Prostate gland (tissue), 2 donors: ENCODE measurements around the gene SLC11A1. TPM values are rescaled to one million over a fixed set of nuclear protein-coding genes. Genes with fewer than 3 reads are reported as not detected.

Experiments used
- DNase-seq: peaks from one replicate; pipeline ENCODE4 v3.0.0-alpha.2; 2019; ENCODE audit warnings: low spot score
- H3K27ac ChIP-seq, 2 donors: fragments of 200-600 bp; sonication (generic); 2 replicates each; pipeline ENCODE4 v1.5.1; 2017 to 2019
- H3K27me3 ChIP-seq: fragments of 200-600 bp; sonication (generic); replicated peaks from 2 replicates; pipeline ENCODE4 v1.5.1; 2019; ENCODE audit not compliant: insufficient read depth
- H3K36me3 ChIP-seq, 2 donors: fragments of 200-600 bp; sonication (generic); 1 replicate in 1 of 2; 2 replicates in 1 of 2; pipeline versions ENCODE4 v1.5.1 to v1.8.1; 2017 to 2019
- H3K4me1 ChIP-seq: fragments of 200-600 bp; sonication (generic); replicated peaks from 2 replicates; pipeline ENCODE4 v1.5.1; 2019
- H3K4me3 ChIP-seq, 2 donors: fragments of 200-600 bp; sonication (generic); 2 replicates each; pipeline ENCODE4 v1.5.1; 2017 to 2019
- H3K9me3 ChIP-seq: fragments of 200-600 bp; sonication (generic); 2 replicates; pipeline ENCODE4 v1.5.1; 2017
- CTCF ChIP-seq, 4 experiments: fragments of 200-600 bp in 2 of 4; fragments of 450-650 bp in 2 of 4; sonication (generic) in 2 of 4; IDR thresholded peaks; 1 replicate in 3 of 4; 2 replicates in 1 of 4; pipeline ENCODE4 v1.5.1; 2016 to 2019; ENCODE audit warnings: antibody characterized with exemption in 4 of 4, mild to moderate bottlenecking in 2 of 4, moderate library complexity in 2 of 4
- POLR2A ChIP-seq: fragments of 450-650 bp; IDR thresholded peaks from one replicate; pipeline ENCODE4 v1.6.1; 2016; ENCODE audit warnings: antibody characterized with exemption, mild to moderate bottlenecking
- POLR2AphosphoS5 ChIP-seq: sonication (generic); formaldehyde crosslinking; IDR thresholded peaks from one replicate; pipeline ENCODE4 v1.6.1; 2017; ENCODE audit warnings: antibody characterized with exemption
- WGBS: methylation state at CpG from one replicate; pipeline ENCODE4 v1.1.5; 2018; 5-methylcytosine and 5-hydroxymethylcytosine counted together
- intact Hi-C: fragments of 100-400 bp; cut with DNase I; formaldehyde crosslinking; loops from one replicate; pipeline ENCODE4 v1.14.2; 2022
- total RNA-seq, 2 donors: library from RNA; depleted of rRNA; stranded (reverse); fragments of >200 nt; gene quantifications; one replicate each; pipeline ENCODE4 v1.1.0, GENCODE V29; 2016

SLC11A1 gene
- total RNA-seq, 2 donors from 2014 or later: 10.8 to 11.4 TPM

GRCh38 chr2:218387369-218388194 lies 5.5 kb downstream of the SLC11A1 start:
- H3K4me1 ChIP-seq: no peaks in the 10 kb centered on the region
- H3K9me3 ChIP-seq: no peaks in the 10 kb centered on the region
- H3K27me3 ChIP-seq: no peaks in the 10 kb centered on the region
- no peak for DNase-seq
- H3K36me3 ChIP-seq: no peaks in the 10 kb centered on the region
- 17% methylated on average over 38 of the region's 38 CpGs for WGBS
- no peak overlapping the region for H3K27ac ChIP-seq
- TF ChIP-seq CTCF (IDR thresholded peaks at IDR 0.05) (no peak), POLR2AphosphoS5 (no peak), POLR2A (no peak)
- H3K4me3 ChIP-seq: peak overlapping the region; percentile 16 to 22
- intact Hi-C loops: no loop called here

DNA sequence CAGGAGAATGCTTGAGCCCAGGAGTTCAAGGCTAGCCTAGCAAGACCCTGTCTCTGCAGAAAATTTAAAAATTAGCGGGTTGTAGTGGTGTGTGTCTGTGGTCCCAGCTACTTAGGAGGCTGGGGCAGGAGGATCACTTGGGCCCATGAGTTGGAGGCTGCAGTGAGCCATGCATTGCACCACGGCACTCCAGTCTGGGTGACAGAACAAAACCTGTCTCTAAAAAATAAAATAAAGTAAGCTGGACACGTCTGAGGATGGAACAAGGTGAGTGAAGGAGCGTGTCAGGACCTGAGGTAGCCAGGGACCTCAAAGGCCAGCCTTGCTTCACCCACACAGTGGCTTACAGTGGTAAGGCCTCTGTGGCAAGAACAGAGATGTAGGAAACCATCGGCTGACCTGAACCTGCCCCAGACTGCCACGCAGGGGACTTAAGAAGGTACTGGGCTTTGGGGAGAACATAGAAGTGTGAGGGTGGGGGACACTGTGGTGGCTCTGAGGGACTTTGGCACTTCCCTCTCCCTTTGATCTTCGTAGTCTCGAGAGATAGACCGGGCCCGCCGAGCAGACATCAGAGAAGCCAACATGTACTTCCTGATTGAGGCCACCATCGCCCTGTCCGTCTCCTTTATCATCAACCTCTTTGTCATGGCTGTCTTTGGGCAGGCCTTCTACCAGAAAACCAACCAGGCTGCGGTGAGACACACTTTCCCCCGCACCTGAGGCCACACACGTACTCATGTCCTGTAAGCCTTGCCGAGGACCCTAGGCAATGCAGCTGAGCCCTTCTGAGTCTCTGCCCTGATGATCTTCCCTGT lies 7.5 kb downstream of the SLC11A1 start:
- 93% methylated on average over 17 of the region's 17 CpGs for WGBS
- no peaks in the 10 kb centered on the region for H3K9me3 ChIP-seq
- H3K36me3 ChIP-seq: no peaks in the 10 kb centered on the region
- H3K4me3 ChIP-seq: no peak overlapping the region
- TF ChIP-seq POLR2A (no peak), POLR2AphosphoS5 (no peak), CTCF (IDR thresholded peaks at IDR 0.05) (no peak)
- no peaks in the 10 kb centered on the region for H3K27me3 ChIP-seq
- no peak for DNase-seq
- no peaks in the 10 kb centered on the region for H3K4me1 ChIP-seq
- H3K27ac ChIP-seq: no peak overlapping the region
- intact Hi-C loops: no loop called here

DNA sequence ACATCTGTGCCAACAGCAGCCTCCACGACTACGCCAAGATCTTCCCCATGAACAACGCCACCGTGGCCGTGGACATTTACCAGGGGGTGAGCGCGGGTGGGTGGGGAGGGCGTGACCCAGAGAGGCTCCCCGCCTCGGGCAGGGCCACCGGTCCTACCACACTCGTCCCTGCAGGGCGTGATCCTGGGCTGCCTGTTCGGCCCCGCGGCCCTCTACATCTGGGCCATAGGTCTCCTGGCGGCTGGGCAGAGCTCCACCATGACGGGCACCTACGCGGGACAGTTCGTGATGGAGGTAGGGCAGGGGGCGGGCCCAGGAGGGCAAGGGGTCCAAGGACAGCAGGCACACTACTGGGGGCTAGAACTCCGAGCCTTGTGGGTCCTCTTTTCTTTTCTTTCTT lies 9.1 kb downstream of the SLC11A1 start:
- DNase-seq: no peak
- Histone ChIP-seq H3K4me3 (no peak overlapping the region), H3K27me3 (no peaks in the 10 kb centered on the region), H3K36me3 (no peaks in the 10 kb centered on the region), H3K27ac (no peak overlapping the region), H3K9me3 (no peaks in the 10 kb centered on the region), H3K4me1 (no peaks in the 10 kb centered on the region)
- intact Hi-C loops: no loop called here
- 96% methylated on average over 19 of the region's 23 CpGs for WGBS
- TF ChIP-seq POLR2A (no peak), POLR2AphosphoS5 (no peak), CTCF (IDR thresholded peaks at IDR 0.05) (no peak)

- Histone ChIP-seq H3K27me3 (no peaks in the 10 kb centered on the region), H3K27ac (no peak overlapping the region), H3K9me3 (no peaks in the 10 kb centered on the region), H3K4me1 (peaks cover 3% of the 10 kb centered on the region), H3K36me3 (no peaks in the 10 kb centered on the region), H3K4me3 (no peak overlapping the region)
- intact Hi-C loops: no loop called here
- no peak for DNase-seq
- 95% methylated on average over 5 of the region's 5 CpGs for WGBS
- TF ChIP-seq POLR2A (no peak), CTCF (IDR thresholded peaks at IDR 0.05) (no peak), POLR2AphosphoS5 (no peak)
These were observed 10.4 kb downstream of the SLC11A1 start for GRCh38 chr2:218392459-218392858.
